HFF-Myc (cell line): ENCODE data around the gene HS1BP3.

Experiments
- DNase-seq: peaks from one replicate; pipeline ENCODE4 v3.0.0-alpha.2; 2011; ENCODE audit warnings: low read depth; ENCODE audit errors: extremely low read depth
- H3K4me3 ChIP-seq: replicated peaks from 2 replicates; pipeline ENCODE4 v1.5.1; 2011; ENCODE audit warnings: low read depth, mild to moderate bottlenecking, control low read depth, low read length
- TF ChIP-seq, protein P1 (sequence below): IDR thresholded peaks from 2 replicates; pipeline ENCODE4 v1.5.1; 2012; ENCODE audit warnings: mild to moderate bottlenecking, low read depth, low read length, control low read depth; ENCODE audit errors: missing control alignments

Gene HS1BP3

DNA sequence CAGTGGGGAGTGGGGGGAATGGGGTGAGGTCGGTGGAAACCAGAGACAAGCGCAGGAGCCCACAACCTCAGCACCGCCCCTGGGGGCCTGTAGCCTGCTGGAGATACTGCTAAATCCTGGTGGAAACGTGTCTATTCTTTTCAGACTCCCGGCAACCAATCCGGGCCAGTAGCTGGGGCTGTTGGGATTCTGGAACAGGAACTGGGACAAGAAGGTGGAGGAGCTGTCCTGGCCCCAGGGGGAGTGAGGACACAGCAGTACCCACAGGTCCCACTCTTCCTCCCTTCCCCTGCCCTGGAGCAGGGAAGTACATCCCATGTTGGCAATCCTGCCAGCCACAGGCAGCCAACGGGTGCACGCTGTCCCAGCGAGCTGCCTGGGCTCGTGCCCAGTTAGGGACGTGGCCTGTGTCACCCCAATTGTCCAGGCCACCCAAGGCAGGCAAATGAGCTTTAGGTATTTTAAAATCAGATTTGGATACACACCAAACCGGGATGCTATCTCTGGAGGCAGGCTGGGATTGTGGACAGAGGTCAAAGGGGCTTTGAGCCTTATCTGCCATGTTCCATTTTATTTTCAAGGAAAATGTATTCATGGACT is 51.8 kb downstream of the HS1BP3 start:
- no peak overlapping the region for H3K4me3 ChIP-seq
- no peak for DNase-seq
- TF ChIP-seq, protein P1, sequence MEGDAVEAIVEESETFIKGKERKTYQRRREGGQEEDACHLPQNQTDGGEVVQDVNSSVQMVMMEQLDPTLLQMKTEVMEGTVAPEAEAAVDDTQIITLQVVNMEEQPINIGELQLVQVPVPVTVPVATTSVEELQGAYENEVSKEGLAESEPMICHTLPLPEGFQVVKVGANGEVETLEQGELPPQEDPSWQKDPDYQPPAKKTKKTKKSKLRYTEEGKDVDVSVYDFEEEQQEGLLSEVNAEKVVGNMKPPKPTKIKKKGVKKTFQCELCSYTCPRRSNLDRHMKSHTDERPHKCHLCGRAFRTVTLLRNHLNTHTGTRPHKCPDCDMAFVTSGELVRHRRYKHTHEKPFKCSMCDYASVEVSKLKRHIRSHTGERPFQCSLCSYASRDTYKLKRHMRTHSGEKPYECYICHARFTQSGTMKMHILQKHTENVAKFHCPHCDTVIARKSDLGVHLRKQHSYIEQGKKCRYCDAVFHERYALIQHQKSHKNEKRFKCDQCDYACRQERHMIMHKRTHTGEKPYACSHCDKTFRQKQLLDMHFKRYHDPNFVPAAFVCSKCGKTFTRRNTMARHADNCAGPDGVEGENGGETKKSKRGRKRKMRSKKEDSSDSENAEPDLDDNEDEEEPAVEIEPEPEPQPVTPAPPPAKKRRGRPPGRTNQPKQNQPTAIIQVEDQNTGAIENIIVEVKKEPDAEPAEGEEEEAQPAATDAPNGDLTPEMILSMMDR = no peak

DNA sequence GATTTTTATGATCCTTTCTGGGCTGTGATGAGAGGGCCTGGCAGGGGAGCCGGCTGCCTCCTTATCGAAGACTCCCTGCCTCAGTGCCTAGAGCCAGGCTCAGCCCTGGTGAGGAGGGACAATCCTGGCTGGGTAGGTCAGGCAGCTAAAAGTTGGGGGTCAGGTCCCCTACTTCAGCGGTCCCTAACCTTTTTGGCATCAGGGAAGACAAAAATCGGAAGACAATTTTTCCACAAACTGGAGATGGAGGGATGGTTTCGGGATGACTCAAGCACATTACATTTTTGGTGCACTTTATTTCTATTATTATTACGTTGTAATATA is 53.1 kb downstream of the HS1BP3 start:
- TF ChIP-seq, protein P1 = no peak
- no peak overlapping the region for H3K4me3 ChIP-seq
- DNase-seq = no peak

DNA sequence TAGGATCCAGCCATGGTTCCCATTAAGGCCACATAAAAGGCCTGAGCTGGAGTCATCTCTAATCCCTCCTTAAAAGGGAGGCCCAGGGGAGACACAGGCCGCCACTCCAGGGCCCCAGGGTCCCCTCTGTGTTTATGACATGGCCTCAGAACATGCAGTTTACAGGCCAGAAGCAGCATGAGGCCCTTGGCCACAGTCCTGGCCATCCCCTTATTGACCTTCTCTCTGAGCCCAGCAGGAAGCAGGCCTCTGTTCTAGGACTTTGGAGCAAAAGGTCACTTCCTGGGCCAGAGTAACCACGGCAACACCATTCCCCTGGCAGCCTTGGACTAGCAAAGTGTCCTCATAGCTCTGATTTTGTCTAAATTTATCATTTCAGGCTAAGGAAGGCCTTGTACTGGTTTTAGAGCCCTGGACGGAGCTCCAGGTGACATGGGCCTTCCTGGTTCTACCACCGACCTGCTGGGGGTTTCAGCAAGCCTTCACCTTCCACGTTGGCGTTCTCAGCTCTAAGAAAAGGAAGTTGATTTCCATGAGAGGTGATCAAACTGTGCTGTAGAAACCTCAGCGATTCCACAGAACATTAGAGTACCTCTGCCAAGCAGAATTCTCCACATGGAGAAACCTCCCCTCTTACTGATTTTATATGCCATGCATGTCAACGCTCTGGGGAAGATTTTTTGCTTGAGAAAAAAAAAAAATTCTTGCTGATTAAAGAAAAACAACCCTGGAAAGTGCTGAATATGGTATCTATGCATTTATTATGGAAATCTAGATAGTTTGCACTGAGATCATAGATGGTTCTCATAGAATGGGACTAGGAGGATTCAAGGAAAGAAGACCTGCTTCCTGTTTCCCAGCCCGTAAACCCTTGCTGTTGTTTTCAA is 53.7 kb downstream of the HS1BP3 start:
- TF ChIP-seq, protein P1 = no peak
- no peak overlapping the region for H3K4me3 ChIP-seq
- no peak for DNase-seq

DNA sequence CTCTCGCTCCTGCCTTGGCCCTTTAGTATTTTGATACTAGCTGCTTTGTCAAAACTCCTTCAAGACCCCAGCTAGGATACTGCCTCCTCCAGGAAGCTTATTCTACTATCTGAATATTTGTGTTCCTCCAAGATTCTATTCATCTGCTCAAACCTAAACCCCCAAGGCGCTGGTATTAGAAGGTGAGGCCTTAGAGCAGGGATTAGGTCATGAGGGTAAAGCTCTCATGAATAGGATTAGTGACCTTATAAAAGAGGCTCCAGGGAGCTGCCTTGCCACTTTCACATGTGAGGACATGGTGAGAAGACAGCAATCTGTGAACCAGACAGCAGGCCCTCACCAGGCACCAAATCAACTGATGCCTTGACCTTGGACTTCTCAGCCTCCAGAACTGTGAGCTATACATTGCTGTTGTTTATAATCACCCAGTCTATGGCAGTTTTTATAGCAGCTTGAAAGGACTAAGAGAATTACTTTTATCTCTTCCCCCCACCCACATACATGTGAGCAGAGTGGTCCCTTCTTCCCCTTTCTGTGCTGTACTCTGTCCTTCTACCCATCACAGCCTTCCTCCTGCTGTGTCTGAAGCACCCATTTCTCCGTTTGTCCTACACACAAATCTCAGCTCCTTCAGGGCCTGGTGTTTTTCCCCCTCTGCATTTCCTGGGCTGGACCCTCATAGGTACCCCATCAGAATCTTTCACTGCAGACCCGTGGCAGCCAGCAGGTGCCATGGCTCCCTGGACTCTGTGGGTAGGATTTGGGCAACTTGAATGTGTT is 54.5 kb downstream of the HS1BP3 start:
- TF ChIP-seq, protein P1 = no peak
- DNase-seq = no peak

DNA sequence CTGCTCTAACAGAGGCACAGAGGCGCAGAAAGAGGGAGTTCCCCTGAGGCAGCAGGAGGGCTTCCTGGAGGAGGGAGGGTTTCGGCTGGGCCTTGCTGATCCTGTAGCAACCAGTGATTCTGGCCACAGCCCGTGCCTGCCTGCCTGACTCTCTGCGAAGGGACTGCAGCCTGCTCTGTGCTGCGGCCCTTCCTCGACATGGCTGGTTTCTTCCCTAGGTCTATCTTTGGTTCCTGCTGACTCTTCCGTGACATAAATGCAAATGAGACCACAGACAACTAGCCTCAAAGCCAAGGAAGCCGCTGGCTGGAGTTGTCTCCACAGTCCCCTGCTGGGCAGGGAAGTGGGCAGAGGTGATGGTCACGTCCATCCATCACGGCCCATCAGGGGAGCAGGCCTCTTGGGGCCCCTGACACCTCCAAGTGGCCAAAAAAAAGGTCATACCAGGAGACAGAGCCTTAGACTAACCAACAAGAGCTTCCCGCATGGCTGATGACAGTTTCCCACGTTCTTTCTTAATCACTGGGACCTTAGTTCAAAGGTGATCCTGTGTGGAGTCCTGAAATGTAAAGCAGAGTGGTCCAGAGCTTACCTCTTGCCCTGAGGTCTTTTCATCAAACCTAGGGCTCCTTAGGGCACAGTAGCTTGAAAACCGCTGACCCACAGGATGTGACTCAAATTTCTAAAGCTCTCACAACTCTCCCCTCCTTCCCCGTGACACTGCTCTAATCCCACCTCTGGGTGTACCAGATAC is 55.3 kb downstream of the HS1BP3 start:
- TF ChIP-seq, protein P1 = no peak
- H3K4me3 ChIP-seq = no peak overlapping the region
- DNase-seq = no peak

More for the DNA sequence above, 54.5 kb downstream of the HS1BP3 start:
- no peak overlapping the region for H3K4me3 ChIP-seq

DNA sequence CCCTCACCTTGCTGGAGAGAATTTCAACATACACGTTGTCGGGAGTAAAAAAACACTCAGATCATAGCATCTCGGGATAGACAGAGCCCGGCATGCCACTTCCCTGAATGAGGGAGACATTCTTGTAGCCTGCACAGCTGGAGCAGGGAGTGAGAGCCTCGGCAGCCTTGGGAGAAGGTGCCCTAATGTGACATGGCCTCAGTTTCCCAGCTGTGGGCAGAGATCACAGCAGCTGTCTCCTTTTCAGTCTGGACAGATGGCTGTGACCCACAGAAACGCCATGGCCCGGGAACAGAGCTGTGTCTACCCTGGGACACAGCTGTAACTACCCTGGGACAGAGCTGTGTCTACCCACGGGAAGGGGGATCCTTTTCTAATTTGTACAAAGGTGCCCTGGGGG is 55.9 kb downstream of the HS1BP3 start:
- TF ChIP-seq, protein P1 = no peak
- DNase-seq = no peak
- no peak overlapping the region for H3K4me3 ChIP-seq
